Measurements from ENCODE around the gene SHB. TPM values are rescaled to one million over a fixed set of nuclear protein-coding genes. Genes with fewer than 3 reads are reported as not detected.
A peak's percentile ranks its signal among the peaks of the same experiment; 100 is the strongest.

SHB gene
- total RNA-seq, 1 donor from 2014 or later: 25.3 TPM

- Histone ChIP-seq H3K4me1 (no peaks in the 10 kb centered on the region), H3K36me3 (no peaks in the 10 kb centered on the region), H3K27me3 (ENCODE audit: low read depth) (no peaks in the 10 kb centered on the region), H3K4me3 (no peak overlapping the region), H3K9me3 (no peaks in the 10 kb centered on the region), H3K27ac (no peak overlapping the region)
- ATAC-seq (no peak), DNase-seq (no peak)
- intact Hi-C loops (cut with DNase I): no loop called here
- TF ChIP-seq CTCF (IDR thresholded peaks at IDR 0.05): no peak
Observed at GRCh38 chr9:38091310-38092199, 22.5 kb upstream of the SHB start.

GRCh38 chr9:38090170-38090569 is 21.1 kb upstream of the SHB start:
- no peaks in the 10 kb centered on the region for H3K27me3 ChIP-seq (ENCODE audit: low read depth)
- intact Hi-C loops (cut with DNase I): no loop called here
- H3K9me3 ChIP-seq: no peaks in the 10 kb centered on the region
- no peak overlapping the region for H3K27ac ChIP-seq
- H3K4me1 ChIP-seq: no peaks in the 10 kb centered on the region
- ATAC-seq (no peak), DNase-seq (no peak)
- H3K4me3 ChIP-seq: no peak overlapping the region
- no peak for TF ChIP-seq CTCF (IDR thresholded peaks at IDR 0.05)
- no peaks in the 10 kb centered on the region for H3K36me3 ChIP-seq

- ATAC-seq: no peak
- no peaks in the 10 kb centered on the region for H3K36me3 ChIP-seq
Observed at GRCh38 chr9:38089387-38090165, 20.5 kb upstream of the SHB start.

GRCh38 chr9:38088006-38088925 is 19.2 kb upstream of the SHB start:
- no peak overlapping the region for H3K27ac ChIP-seq
- H3K9me3 ChIP-seq: no peaks in the 10 kb centered on the region
- H3K4me3 ChIP-seq: no peak overlapping the region
- ATAC-seq: peak; percentile 84 to 89
- intact Hi-C loops (cut with DNase I): loop anchor here (10.0 kb wide), 1 partner anchor 77 kb away; no protein-coding TSS in a partner anchor
- peak; percentile 79 for DNase-seq
- no peaks in the 10 kb centered on the region for H3K36me3 ChIP-seq
- H3K27me3 ChIP-seq (ENCODE audit: low read depth): no peaks in the 10 kb centered on the region
- no peaks in the 10 kb centered on the region for H3K4me1 ChIP-seq
- TF ChIP-seq CTCF (IDR thresholded peaks at IDR 0.05): peak; percentile 99

More at GRCh38 chr9:38089387-38090165, 20.5 kb upstream of the SHB start:
- Histone ChIP-seq H3K27ac (no peak overlapping the region), H3K4me3 (no peak overlapping the region), H3K27me3 (ENCODE audit: low read depth) (no peaks in the 10 kb centered on the region), H3K9me3 (no peaks in the 10 kb centered on the region), H3K4me1 (no peaks in the 10 kb centered on the region)
- DNase-seq: no peak
- TF ChIP-seq CTCF (IDR thresholded peaks at IDR 0.05): no peak
- intact Hi-C loops (cut with DNase I): loop anchor here (10.0 kb wide), 1 partner anchor 75 kb away; no protein-coding TSS in a partner anchor

- no peaks in the 10 kb centered on the region for H3K27me3 ChIP-seq (ENCODE audit: low read depth)
- DNase-seq: no peak
- no peaks in the 10 kb centered on the region for H3K36me3 ChIP-seq
- ATAC-seq: no peak
- H3K4me3 ChIP-seq: no peak overlapping the region
- intact Hi-C loops (cut with DNase I): loop anchor here (10.0 kb wide), 1 partner anchor 78 kb away; no protein-coding TSS in a partner anchor
- no peak overlapping the region for H3K27ac ChIP-seq
- no peaks in the 10 kb centered on the region for H3K9me3 ChIP-seq
- H3K4me1 ChIP-seq: no peaks in the 10 kb centered on the region
- TF ChIP-seq CTCF (IDR thresholded peaks at IDR 0.05): no peak
Observed at GRCh38 chr9:38086496-38086895, 17.5 kb upstream of the SHB start.

Measured in lower lobe of right lung (tissue), 2 donors.